Osteoblast (primary cell): ENCODE results near the gene CHMP4A. TPM values are rescaled to one million over a fixed set of nuclear protein-coding genes. Genes with fewer than 3 reads are reported as not detected.
A peak's percentile ranks its signal among the peaks of the same experiment; 100 is the strongest.

Experiments used
- DNase-seq: peaks from one replicate; pipeline ENCODE4 v3.0.0; 2011; ENCODE audit warnings: low spot score, mixed read lengths; ENCODE audit not compliant: insufficient read length; ENCODE audit errors: missing footprints
- H2AFZ ChIP-seq: 2 replicates; pipeline ENCODE4 v1.6.0; 2011; ENCODE audit warnings: mild to moderate bottlenecking, low read length
- H3K27ac ChIP-seq: 2 replicates; pipeline ENCODE4 v1.5.1; 2011; ENCODE audit warnings: mild to moderate bottlenecking, low read depth, low read length, moderate library complexity
- H3K27me3 ChIP-seq: 2 replicates; pipeline ENCODE4 v1.6.0; 2012; ENCODE audit warnings: mild to moderate bottlenecking, control low read depth, inconsistent platforms, low read length, moderate library complexity; ENCODE audit not compliant: insufficient read depth
- H3K36me3 ChIP-seq: 2 replicates; pipeline ENCODE4 v1.5.1; 2011; ENCODE audit warnings: mild to moderate bottlenecking, low read length, control low read depth, moderate library complexity; ENCODE audit not compliant: insufficient read depth
- H3K4me1 ChIP-seq: 2 replicates; pipeline ENCODE4 v1.5.1; 2011; ENCODE audit warnings: mild to moderate bottlenecking, low read length, control low read depth, moderate library complexity; ENCODE audit not compliant: insufficient read depth
- H3K4me2 ChIP-seq: 2 replicates; pipeline ENCODE4 v1.6.0; 2011; ENCODE audit warnings: mild to moderate bottlenecking, low read length; ENCODE audit not compliant: insufficient read depth
- H3K4me3 ChIP-seq: fragments of 200-600 bp; sonication (generic); 3 replicates; pipeline ENCODE4 v1.5.1; 2012; ENCODE audit warnings: mild to moderate bottlenecking, low read length, inconsistent platforms; ENCODE audit not compliant: insufficient read depth
- H3K79me2 ChIP-seq: 2 replicates; pipeline ENCODE4 v1.6.0; 2012; ENCODE audit warnings: mild to moderate bottlenecking, low read length, control low read depth, inconsistent platforms; ENCODE audit not compliant: insufficient read depth
- H3K9me3 ChIP-seq: 2 replicates; pipeline ENCODE4 v1.5.1; 2011; ENCODE audit warnings: low read depth, low read length, control low read depth
- H4K20me1 ChIP-seq: 2 replicates; pipeline ENCODE4 v1.6.0; 2012; ENCODE audit warnings: mild to moderate bottlenecking, low read length, control low read depth; ENCODE audit not compliant: insufficient read depth
- CTCF ChIP-seq: IDR thresholded peaks from 2 replicates; pipeline ENCODE4 v1.5.1; 2011; ENCODE audit warnings: mild to moderate bottlenecking, low read depth, low read length, moderate library complexity; ENCODE audit errors: extremely low read depth
- total RNA-seq: library from RNA; depleted of rRNA; stranded (reverse); fragments of >200 nt; gene quantifications from 2 replicates; pipeline ENCODE4 v1.2.3, GENCODE V29; 2012

The CHMP4A gene
- total RNA-seq, 1 donor = 19.2 TPM

- no peak for TF ChIP-seq CTCF
- Histone ChIP-seq H3K4me2 (no peak overlapping the region), H3K27ac (no peak overlapping the region), H3K27me3 (no peaks in the 10 kb centered on the region), H3K9me3 (no peaks in the 10 kb centered on the region), H2AFZ (no peak overlapping the region), H3K79me2 (peaks cover 43% of the 10 kb centered on the region), H3K4me3 (no peak overlapping the region), H3K36me3 (peaks cover 15% of the 10 kb centered on the region), H4K20me1 (no peaks in the 10 kb centered on the region), H3K4me1 (peaks cover 19% of the 10 kb centered on the region)
- DNase-seq = peak; percentile 38
These were observed 14.3 kb downstream of the CHMP4A start for GRCh38 chr14:24198814-24199524.

GRCh38 chr14:24197056-24197450 lies 16.2 kb downstream of the CHMP4A start:
- Histone ChIP-seq H3K4me2 (peak overlapping the region; percentile 97), H3K9me3 (no peaks in the 10 kb centered on the region), H3K27me3 (no peaks in the 10 kb centered on the region), H3K79me2 (peaks cover 55% of the 10 kb centered on the region), H2AFZ (no peak overlapping the region), H4K20me1 (no peaks in the 10 kb centered on the region), H3K4me3 (no peak overlapping the region), H3K36me3 (peaks cover 19% of the 10 kb centered on the region), H3K27ac (no peak overlapping the region), H3K4me1 (peaks cover 19% of the 10 kb centered on the region)
- peak; percentile 79 for DNase-seq
- no peak for TF ChIP-seq CTCF

GRCh38 chr14:24196071-24197055 lies 16.9 kb downstream of the CHMP4A start:
- Histone ChIP-seq H3K36me3 (peaks cover 15% of the 10 kb centered on the region), H4K20me1 (no peaks in the 10 kb centered on the region), H2AFZ (peak overlapping the region; percentile 95), H3K4me2 (peak overlapping the region; percentile 97), H3K4me3 (peak overlapping the region; percentile 96), H3K79me2 (peaks cover 59% of the 10 kb centered on the region), H3K9me3 (no peaks in the 10 kb centered on the region), H3K4me1 (peaks cover 19% of the 10 kb centered on the region), H3K27ac (peak overlapping the region; percentile 94), H3K27me3 (no peaks in the 10 kb centered on the region)
- TF ChIP-seq CTCF = no peak
- peak; percentile 84 for DNase-seq
